GM23338 (cell line): Measurements from ENCODE around the gene SEPTIN8. TPM values are rescaled to one million over a fixed set of nuclear protein-coding genes. Genes with fewer than 3 reads are reported as not detected.

Experiments
- ATAC-seq: fragments of 200-7000 bp; cut with Tn5 transposase; 3 replicates; pipeline ENCODE4 v1.9.1; 2020
- DNase-seq: peaks from one replicate; pipeline ENCODE4 v3.0.0-alpha.2; 2015; ENCODE audit warnings: low spot score
- H2AFZ ChIP-seq: fragments of 200-600 bp; sonication (generic); 2 replicates; pipeline ENCODE4 v1.8.0; 2016; ENCODE audit warnings: antibody characterized with exemption, mild to moderate bottlenecking, moderate library complexity
- H3F3A ChIP-seq: fragments of 200-600 bp; sonication (generic); replicated peaks from 2 replicates; pipeline ENCODE4 v1.8.0; 2017; ENCODE audit warnings: antibody characterized with exemption, mixed run types, low read depth
- H3K27ac ChIP-seq: fragments of 200-600 bp; sonication (generic); 2 replicates; pipeline ENCODE4 v1.6.1; 2016; ENCODE audit warnings: low read depth
- H3K27me3 ChIP-seq: fragments of 200-600 bp; sonication (generic); 2 replicates; pipeline ENCODE4 v1.8.0; 2016; ENCODE audit warnings: mild to moderate bottlenecking, mixed run types, moderate library complexity; ENCODE audit not compliant: insufficient read depth
- H3K36me3 ChIP-seq: fragments of 200-600 bp; sonication (generic); 2 replicates; pipeline ENCODE4 v1.8.0; 2016; ENCODE audit warnings: mild to moderate bottlenecking; ENCODE audit not compliant: insufficient read depth
- H3K4me1 ChIP-seq: fragments of 200-600 bp; sonication (generic); 2 replicates; pipeline ENCODE4 v1.8.0; 2016; ENCODE audit warnings: mild to moderate bottlenecking, moderate library complexity; ENCODE audit not compliant: insufficient read depth
- H3K4me2 ChIP-seq: fragments of 200-600 bp; sonication (generic); 2 replicates; pipeline ENCODE4 v1.7.1; 2017; ENCODE audit warnings: mixed run types
- H3K4me3 ChIP-seq: fragments of 200-600 bp; sonication (generic); 2 replicates; pipeline ENCODE4 v1.6.1; 2016; ENCODE audit warnings: mixed run types
- H3K79me2 ChIP-seq: fragments of 200-600 bp; sonication (generic); replicated peaks from 2 replicates; pipeline ENCODE4 v1.8.0; 2017; ENCODE audit warnings: mild to moderate bottlenecking; ENCODE audit not compliant: insufficient read depth
- H3K9me2 ChIP-seq: fragments of 200-600 bp; sonication (generic); 2 replicates; pipeline ENCODE4 v1.8.0; 2017; ENCODE audit not compliant: insufficient read depth
- H4K20me1 ChIP-seq: fragments of 200-600 bp; sonication (generic); replicated peaks from 2 replicates; pipeline ENCODE4 v1.8.0; 2017; ENCODE audit warnings: mild to moderate bottlenecking; ENCODE audit not compliant: insufficient read depth
- H3K27ac Mint-ChIP-seq: 2 replicates; pipeline ENCODE4 v1.8.0; 2020; ENCODE audit warnings: inconsistent platforms, mild to moderate bottlenecking, moderate library complexity, mixed read lengths
- H3K27me3 Mint-ChIP-seq: 3 replicates; pipeline ENCODE4 v1.8.0; 2022; ENCODE audit warnings: low read depth, mild to moderate bottlenecking, moderate library complexity, mixed read lengths, inconsistent platforms; ENCODE audit not compliant: insufficient read depth, poor library complexity
- H3K36me3 Mint-ChIP-seq: 3 replicates; pipeline ENCODE4 v1.8.0; 2021; ENCODE audit warnings: low read depth, mild to moderate bottlenecking, inconsistent platforms, moderate library complexity, mixed read lengths
- H3K4me1 Mint-ChIP-seq: 3 replicates; pipeline ENCODE4 v1.8.0; 2020; ENCODE audit warnings: mild to moderate bottlenecking, inconsistent platforms, mixed read lengths
- H3K4me3 Mint-ChIP-seq: 3 replicates; pipeline ENCODE4 v1.8.0; 2021; ENCODE audit warnings: moderate library complexity, mild to moderate bottlenecking, inconsistent platforms, mixed read lengths
- H3K9me3 Mint-ChIP-seq: 3 replicates; pipeline ENCODE4 v1.8.0; 2020; ENCODE audit warnings: moderate library complexity, mild to moderate bottlenecking, inconsistent platforms, mixed read lengths
- CREB1 ChIP-seq: fragments of 250-450 bp; sonication (Bioruptor Pico); IDR thresholded peaks from 2 replicates; pipeline ENCODE4 v1.5.0; 2020; ENCODE audit warnings: low read depth, mild to moderate bottlenecking, moderate library complexity
- CTCF ChIP-seq, 2 experiments: fragments of 200-600 bp in 1 of 2; sonication (generic) in 1 of 2; conservative IDR thresholded peaks; 2 replicates each; pipeline versions ENCODE4 v1.5.1 to v1.6.1; 2016 to 2017; ENCODE audit warnings: antibody characterized with exemption in 2 of 2, low read depth in 2 of 2, mild to moderate bottlenecking in 2 of 2, moderate library complexity in 1 of 2
- EZH2 ChIP-seq: fragments of 200-600 bp; sonication (generic); IDR thresholded peaks from one replicate; pipeline ENCODE4 v1.8.0; 2017; ENCODE audit warnings: antibody characterized with exemption, mild to moderate bottlenecking, low read depth; ENCODE audit not compliant: unreplicated experiment
- EZH2phosphoT487 ChIP-seq: fragments of 200-600 bp; sonication (generic); IDR thresholded peaks from one replicate; pipeline ENCODE4 v1.8.1; 2018; ENCODE audit warnings: antibody characterized with exemption; ENCODE audit not compliant: unreplicated experiment
- JUNB ChIP-seq: IDR thresholded peaks from one replicate; pipeline ENCODE4 v1.6.1; 2016; ENCODE audit warnings: antibody characterized with exemption; ENCODE audit not compliant: unreplicated experiment
- NANOG ChIP-seq: IDR thresholded peaks from 2 replicates; pipeline ENCODE4 v1.6.1; 2016; ENCODE audit warnings: antibody characterized with exemption, borderline replicate concordance
- POLR2AphosphoS5 ChIP-seq: IDR thresholded peaks from 2 replicates; pipeline ENCODE4 v1.6.1; 2016; ENCODE audit warnings: antibody characterized with exemption, low read depth
- STAT1 ChIP-seq: IDR thresholded peaks from one replicate; pipeline ENCODE4 v1.6.1; 2016; ENCODE audit warnings: antibody characterized with exemption; ENCODE audit not compliant: unreplicated experiment
- ZNF114 ChIP-seq: fragments of 250-450 bp; sonication (Bioruptor Pico); IDR thresholded peaks from 2 replicates; pipeline ENCODE4 v1.5.0; 2020; ENCODE audit warnings: mild to moderate bottlenecking, moderate library complexity
- ZNF331 ChIP-seq: fragments of 250-450 bp; sonication (Bioruptor Pico); IDR thresholded peaks from 2 replicates; pipeline ENCODE4 v1.5.0; 2020; ENCODE audit warnings: low read depth, mild to moderate bottlenecking, moderate library complexity
- polyA plus RNA-seq: library from polyadenylated mRNA; unstranded; fragments of >200 nt; fragmentation: Nextera tagmentation; extraction: Ambion mirVana; gene quantifications from 2 replicates; pipeline ENCODE4 v1.2.1, GENCODE V29; 2016
- total RNA-seq: library from RNA; depleted of rRNA; stranded (reverse); fragments of >200 nt; shearing (Covaris generic); gene quantifications from 2 replicates; pipeline ENCODE4 v1.2.3, GENCODE V29; 2014
- TF ChIP-seq, protein P1 (sequence below): IDR thresholded peaks from one replicate; pipeline ENCODE4 v1.6.1; 2018; ENCODE audit warnings: antibody characterized with exemption; ENCODE audit not compliant: unreplicated experiment

The SEPTIN8 gene
- total and polyA plus RNA-seq, 2 experiments from 2014 or later, result 8.8 to 45.0 TPM

- TF ChIP-seq, protein P1, sequence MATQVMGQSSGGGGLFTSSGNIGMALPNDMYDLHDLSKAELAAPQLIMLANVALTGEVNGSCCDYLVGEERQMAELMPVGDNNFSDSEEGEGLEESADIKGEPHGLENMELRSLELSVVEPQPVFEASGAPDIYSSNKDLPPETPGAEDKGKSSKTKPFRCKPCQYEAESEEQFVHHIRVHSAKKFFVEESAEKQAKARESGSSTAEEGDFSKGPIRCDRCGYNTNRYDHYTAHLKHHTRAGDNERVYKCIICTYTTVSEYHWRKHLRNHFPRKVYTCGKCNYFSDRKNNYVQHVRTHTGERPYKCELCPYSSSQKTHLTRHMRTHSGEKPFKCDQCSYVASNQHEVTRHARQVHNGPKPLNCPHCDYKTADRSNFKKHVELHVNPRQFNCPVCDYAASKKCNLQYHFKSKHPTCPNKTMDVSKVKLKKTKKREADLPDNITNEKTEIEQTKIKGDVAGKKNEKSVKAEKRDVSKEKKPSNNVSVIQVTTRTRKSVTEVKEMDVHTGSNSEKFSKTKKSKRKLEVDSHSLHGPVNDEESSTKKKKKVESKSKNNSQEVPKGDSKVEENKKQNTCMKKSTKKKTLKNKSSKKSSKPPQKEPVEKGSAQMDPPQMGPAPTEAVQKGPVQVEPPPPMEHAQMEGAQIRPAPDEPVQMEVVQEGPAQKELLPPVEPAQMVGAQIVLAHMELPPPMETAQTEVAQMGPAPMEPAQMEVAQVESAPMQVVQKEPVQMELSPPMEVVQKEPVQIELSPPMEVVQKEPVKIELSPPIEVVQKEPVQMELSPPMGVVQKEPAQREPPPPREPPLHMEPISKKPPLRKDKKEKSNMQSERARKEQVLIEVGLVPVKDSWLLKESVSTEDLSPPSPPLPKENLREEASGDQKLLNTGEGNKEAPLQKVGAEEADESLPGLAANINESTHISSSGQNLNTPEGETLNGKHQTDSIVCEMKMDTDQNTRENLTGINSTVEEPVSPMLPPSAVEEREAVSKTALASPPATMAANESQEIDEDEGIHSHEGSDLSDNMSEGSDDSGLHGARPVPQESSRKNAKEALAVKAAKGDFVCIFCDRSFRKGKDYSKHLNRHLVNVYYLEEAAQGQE, result no peak
- TF ChIP-seq NANOG (no peak), JUNB (no peak), ZNF331 (CRISPR knock-in tag) (no peak)
Measured at GRCh38 chr5:132782101-132782500, 5.1 kb upstream of the SEPTIN8 start (continued).

- ATAC-seq, result no peak
- Histone ChIP-seq H3K27me3 (peaks cover 60% of the 10 kb centered on the region), H3K36me3 (no peaks in the 10 kb centered on the region), H3K4me1 (peaks cover 12% of the 10 kb centered on the region), H3K4me2 (no peak overlapping the region), H2AFZ (no peak overlapping the region), H3K79me2 (no peaks in the 10 kb centered on the region), H3K9me2 (no peaks in the 10 kb centered on the region), H3K27ac (no peak overlapping the region), H3K4me3 (no peak overlapping the region), H3F3A (no peaks in the 10 kb centered on the region), H4K20me1 (no peaks in the 10 kb centered on the region)
- Mint-ChIP-seq H3K4me3 (no peak overlapping the region), H3K36me3 (no peaks in the 10 kb centered on the region), H3K4me1 (peaks cover 16% of the 10 kb centered on the region), H3K27ac (no peak overlapping the region), H3K27me3 (peaks cover 22% of the 10 kb centered on the region), H3K9me3 (no peaks in the 10 kb centered on the region)
- DNase-seq, result no peak
- no peak for TF ChIP-seq EZH2
- TF ChIP-seq JUNB, result no peak
- TF ChIP-seq STAT1, result no peak
- no peak for TF ChIP-seq ZNF114
- no peak for TF ChIP-seq POLR2AphosphoS5
- TF ChIP-seq ZNF331 (CRISPR knock-in tag), result no peak
- TF ChIP-seq, protein P1, result no peak
- TF ChIP-seq CTCF (conservative IDR thresholded peaks at IDR 0.05; ENCODE audit: low read depth in 2 of 2), result no peak
- TF ChIP-seq EZH2phosphoT487, result no peak
- TF ChIP-seq CREB1 (CRISPR knock-in tag), result no peak
Measured at GRCh38 chr5:132781029-132781428, 4.0 kb upstream of the SEPTIN8 start.
